SK-N-SH treated with all-trans-retinoic acid at 6 μM for 48 hours (cell line): ENCODE data around the gene ENDOV.

ENCODE experiments used
- ATAC-seq: fragments of 200-7000 bp; cut with Tn5 transposase; 3 replicates; pipeline ENCODE4 v1.9.1; 2020; ENCODE audit warnings: mild to moderate bottlenecking, moderate library complexity
- ARNTL ChIP-seq: fragments of 450-650 bp; formaldehyde crosslinking; IDR thresholded peaks from 2 replicates; pipeline ENCODE4 v1.5.0; 2020; ENCODE audit warnings: low read depth, mild to moderate bottlenecking, moderate library complexity, borderline replicate concordance
- BACH2 ChIP-seq: fragments of 250-450 bp; sonication (Bioruptor Pico); IDR thresholded peaks from 2 replicates; pipeline ENCODE4 v1.9.0; 2021; ENCODE audit warnings: mild to moderate bottlenecking, borderline replicate concordance
- ESRRG ChIP-seq: fragments of 250-450 bp; sonication (Bioruptor Pico); IDR thresholded peaks from 2 replicates; pipeline ENCODE4 v1.6.1; 2021; ENCODE audit warnings: mild to moderate bottlenecking
- GLIS3 ChIP-seq: fragments of 250-450 bp; sonication (Bioruptor Pico); IDR thresholded peaks from 2 replicates; pipeline ENCODE4 v1.5.0; 2020; ENCODE audit warnings: mild to moderate bottlenecking, moderate library complexity
- ISL1 ChIP-seq: fragments of 250-450 bp; sonication (Bioruptor Pico); IDR thresholded peaks from 2 replicates; pipeline ENCODE4 v2.1.2; 2022; ENCODE audit warnings: mild to moderate bottlenecking, moderate library complexity
- OSR1 ChIP-seq: fragments of 250-450 bp; sonication (Bioruptor Pico); IDR thresholded peaks from 2 replicates; pipeline ENCODE4 v1.8.0; 2022; ENCODE audit warnings: moderate library complexity, mild to moderate bottlenecking, inconsistent platforms
- RARB ChIP-seq: fragments of 250-450 bp; sonication (Bioruptor Pico); IDR thresholded peaks from 2 replicates; pipeline ENCODE4 v1.8.0; 2021; ENCODE audit warnings: mild to moderate bottlenecking, moderate library complexity
- SNAI2 ChIP-seq: fragments of 250-450 bp; sonication (Bioruptor Pico); IDR thresholded peaks from 2 replicates; pipeline ENCODE4 v1.5.0; 2020; ENCODE audit warnings: mild to moderate bottlenecking, moderate library complexity
- TCF4 ChIP-seq: fragments of 250-450 bp; sonication (Bioruptor Pico); IDR thresholded peaks from 2 replicates; pipeline ENCODE4 v1.8.0; 2021; ENCODE audit warnings: mild to moderate bottlenecking, moderate library complexity, borderline replicate concordance
- TOX ChIP-seq: fragments of 250-450 bp; sonication (Bioruptor Pico); IDR thresholded peaks from 2 replicates; pipeline ENCODE4 v1.8.0; 2021; ENCODE audit warnings: mild to moderate bottlenecking, moderate library complexity, borderline replicate concordance
- ZFP30 ChIP-seq: fragments of 450-650 bp; formaldehyde crosslinking; IDR thresholded peaks from 2 replicates; pipeline ENCODE4 v1.5.0; 2022; ENCODE audit warnings: mild to moderate bottlenecking, moderate library complexity
- ZNF565 ChIP-seq: fragments of 450-650 bp; formaldehyde crosslinking; conservative IDR thresholded peaks from 2 replicates; pipeline ENCODE4 v1.5.0; 2020; ENCODE audit warnings: low read depth, mild to moderate bottlenecking, moderate library complexity
- ZNF70 ChIP-seq: fragments of 450-650 bp; formaldehyde crosslinking; IDR thresholded peaks from 2 replicates; pipeline ENCODE4 v1.5.0; 2020; ENCODE audit warnings: mild to moderate bottlenecking, moderate library complexity
- ZNF8 ChIP-seq: fragments of 450-650 bp; formaldehyde crosslinking; IDR thresholded peaks from 2 replicates; pipeline ENCODE4 v1.5.0; 2020; ENCODE audit warnings: mild to moderate bottlenecking, moderate library complexity
- TF ChIP-seq, protein P1 (sequence below): fragments of 250-450 bp; sonication (Bioruptor Pico); IDR thresholded peaks from 2 replicates; pipeline ENCODE4 v1.8.0; 2021; ENCODE audit warnings: low read depth, mild to moderate bottlenecking, moderate library complexity, borderline replicate concordance
- TF ChIP-seq, protein P2 (sequence below): fragments of 250-450 bp; sonication (Bioruptor Pico); IDR thresholded peaks from 2 replicates; pipeline ENCODE4 v1.5.0; 2020; ENCODE audit warnings: mild to moderate bottlenecking, moderate library complexity
- TF ChIP-seq, protein P3 (sequence below): fragments of 250-450 bp; sonication (Bioruptor Pico); IDR thresholded peaks from 2 replicates; pipeline ENCODE4 v1.5.1; 2021; ENCODE audit warnings: mild to moderate bottlenecking, moderate library complexity
- TF ChIP-seq, protein P4 (sequence below): fragments of 250-450 bp; sonication (Bioruptor Pico); IDR thresholded peaks from 2 replicates; pipeline ENCODE4 v1.5.1; 2020; ENCODE audit warnings: low read depth, mild to moderate bottlenecking, moderate library complexity

ENDOV gene

DNA sequence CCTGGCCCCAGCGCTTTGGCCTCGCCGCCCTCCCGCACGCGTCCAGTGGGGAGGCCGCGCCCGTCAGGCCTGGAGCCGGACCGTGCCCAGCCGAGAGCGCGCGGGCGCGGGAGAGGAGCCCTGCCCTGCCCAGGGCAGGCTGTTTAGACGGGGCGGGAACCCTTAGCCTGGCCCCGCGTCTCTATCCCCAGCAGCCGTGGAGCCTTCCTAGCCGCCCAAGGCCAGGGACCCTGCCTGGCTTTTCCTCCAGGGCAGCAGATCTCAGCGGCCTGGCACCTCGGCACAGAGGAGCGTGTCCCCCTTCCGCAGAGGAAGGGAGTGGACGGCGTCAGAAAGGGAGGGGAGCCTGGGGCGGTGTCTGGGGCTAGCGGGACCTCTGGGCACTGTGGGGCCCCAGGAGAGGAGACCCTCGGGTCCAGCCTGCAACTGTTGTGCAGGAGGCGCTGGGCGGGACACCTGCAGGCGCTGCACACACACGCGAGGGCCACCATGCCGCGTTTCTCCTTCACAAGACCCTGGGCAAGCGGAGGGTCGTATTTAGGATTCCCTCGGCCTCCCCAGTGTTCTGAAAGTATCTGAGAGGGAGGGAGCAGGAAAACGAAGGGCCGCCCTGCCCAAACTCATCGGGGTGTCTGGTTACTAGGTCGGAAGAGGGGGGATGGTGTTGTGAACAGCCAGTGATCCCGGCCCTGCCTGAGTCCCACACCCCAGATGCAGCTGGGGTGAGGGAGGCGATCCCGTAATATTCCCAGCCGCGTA, 63.7 kb downstream of the ENDOV start:
- TF ChIP-seq ZNF8 = no peak
- no peak for TF ChIP-seq ZNF565 (CRISPR knock-in tag)
- TF ChIP-seq, all 23 proteins: peak for 0
- peak; percentile 5; the same call in 2 of the 3 replicates for ATAC-seq

DNA sequence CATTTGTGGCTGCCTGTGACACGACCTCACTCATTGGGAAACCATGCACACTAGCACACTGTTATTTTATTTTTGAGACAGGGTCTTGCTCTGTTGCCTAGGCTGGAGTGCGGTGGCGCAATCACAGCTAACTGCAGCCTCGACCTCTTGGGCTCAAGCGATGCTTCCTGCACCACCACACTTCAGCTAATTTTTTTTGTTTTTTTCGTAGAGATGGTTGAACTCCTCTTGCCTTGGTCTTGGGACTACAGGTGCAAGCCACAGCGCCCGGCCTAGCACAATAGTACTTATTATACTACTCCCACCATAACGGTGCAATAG, 64.2 kb downstream of the ENDOV start:
- no peak for TF ChIP-seq ISL1
- TF ChIP-seq RARB = no peak
- no peak for TF ChIP-seq TOX (CRISPR knock-in tag)
- TF ChIP-seq BACH2 = no peak
- no peak for TF ChIP-seq GLIS3 (CRISPR knock-in tag)
- TF ChIP-seq ZNF8 = no peak
- TF ChIP-seq, protein P1, sequence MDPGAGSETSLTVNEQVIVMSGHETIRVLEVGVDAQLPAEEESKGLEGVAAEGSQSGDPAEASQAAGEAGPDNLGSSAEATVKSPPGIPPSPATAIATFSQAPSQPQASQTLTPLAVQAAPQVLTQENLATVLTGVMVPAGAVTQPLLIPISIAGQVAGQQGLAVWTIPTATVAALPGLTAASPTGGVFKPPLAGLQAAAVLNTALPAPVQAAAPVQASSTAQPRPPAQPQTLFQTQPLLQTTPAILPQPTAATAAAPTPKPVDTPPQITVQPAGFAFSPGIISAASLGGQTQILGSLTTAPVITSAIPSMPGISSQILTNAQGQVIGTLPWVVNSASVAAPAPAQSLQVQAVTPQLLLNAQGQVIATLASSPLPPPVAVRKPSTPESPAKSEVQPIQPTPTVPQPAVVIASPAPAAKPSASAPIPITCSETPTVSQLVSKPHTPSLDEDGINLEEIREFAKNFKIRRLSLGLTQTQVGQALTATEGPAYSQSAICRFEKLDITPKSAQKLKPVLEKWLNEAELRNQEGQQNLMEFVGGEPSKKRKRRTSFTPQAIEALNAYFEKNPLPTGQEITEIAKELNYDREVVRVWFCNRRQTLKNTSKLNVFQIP (CRISPR knock-in tag) = no peak
- TF ChIP-seq, protein P2, sequence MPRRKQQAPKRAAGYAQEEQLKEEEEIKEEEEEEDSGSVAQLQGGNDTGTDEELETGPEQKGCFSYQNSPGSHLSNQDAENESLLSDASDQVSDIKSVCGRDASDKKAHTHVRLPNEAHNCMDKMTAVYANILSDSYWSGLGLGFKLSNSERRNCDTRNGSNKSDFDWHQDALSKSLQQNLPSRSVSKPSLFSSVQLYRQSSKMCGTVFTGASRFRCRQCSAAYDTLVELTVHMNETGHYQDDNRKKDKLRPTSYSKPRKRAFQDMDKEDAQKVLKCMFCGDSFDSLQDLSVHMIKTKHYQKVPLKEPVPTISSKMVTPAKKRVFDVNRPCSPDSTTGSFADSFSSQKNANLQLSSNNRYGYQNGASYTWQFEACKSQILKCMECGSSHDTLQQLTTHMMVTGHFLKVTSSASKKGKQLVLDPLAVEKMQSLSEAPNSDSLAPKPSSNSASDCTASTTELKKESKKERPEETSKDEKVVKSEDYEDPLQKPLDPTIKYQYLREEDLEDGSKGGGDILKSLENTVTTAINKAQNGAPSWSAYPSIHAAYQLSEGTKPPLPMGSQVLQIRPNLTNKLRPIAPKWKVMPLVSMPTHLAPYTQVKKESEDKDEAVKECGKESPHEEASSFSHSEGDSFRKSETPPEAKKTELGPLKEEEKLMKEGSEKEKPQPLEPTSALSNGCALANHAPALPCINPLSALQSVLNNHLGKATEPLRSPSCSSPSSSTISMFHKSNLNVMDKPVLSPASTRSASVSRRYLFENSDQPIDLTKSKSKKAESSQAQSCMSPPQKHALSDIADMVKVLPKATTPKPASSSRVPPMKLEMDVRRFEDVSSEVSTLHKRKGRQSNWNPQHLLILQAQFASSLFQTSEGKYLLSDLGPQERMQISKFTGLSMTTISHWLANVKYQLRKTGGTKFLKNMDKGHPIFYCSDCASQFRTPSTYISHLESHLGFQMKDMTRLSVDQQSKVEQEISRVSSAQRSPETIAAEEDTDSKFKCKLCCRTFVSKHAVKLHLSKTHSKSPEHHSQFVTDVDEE = no peak
- no peak for TF ChIP-seq ZNF565 (CRISPR knock-in tag)
- TF ChIP-seq, protein P3, sequence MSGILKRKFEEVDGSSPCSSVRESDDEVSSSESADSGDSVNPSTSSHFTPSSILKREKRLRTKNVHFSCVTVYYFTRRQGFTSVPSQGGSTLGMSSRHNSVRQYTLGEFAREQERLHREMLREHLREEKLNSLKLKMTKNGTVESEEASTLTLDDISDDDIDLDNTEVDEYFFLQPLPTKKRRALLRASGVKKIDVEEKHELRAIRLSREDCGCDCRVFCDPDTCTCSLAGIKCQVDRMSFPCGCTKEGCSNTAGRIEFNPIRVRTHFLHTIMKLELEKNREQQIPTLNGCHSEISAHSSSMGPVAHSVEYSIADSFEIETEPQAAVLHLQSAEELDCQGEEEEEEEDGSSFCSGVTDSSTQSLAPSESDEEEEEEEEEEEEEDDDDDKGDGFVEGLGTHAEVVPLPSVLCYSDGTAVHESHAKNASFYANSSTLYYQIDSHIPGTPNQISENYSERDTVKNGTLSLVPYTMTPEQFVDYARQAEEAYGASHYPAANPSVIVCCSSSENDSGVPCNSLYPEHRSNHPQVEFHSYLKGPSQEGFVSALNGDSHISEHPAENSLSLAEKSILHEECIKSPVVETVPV (CRISPR knock-in tag) = no peak
- no peak for TF ChIP-seq ZFP30 (CRISPR knock-in tag)
- TF ChIP-seq, protein P4, sequence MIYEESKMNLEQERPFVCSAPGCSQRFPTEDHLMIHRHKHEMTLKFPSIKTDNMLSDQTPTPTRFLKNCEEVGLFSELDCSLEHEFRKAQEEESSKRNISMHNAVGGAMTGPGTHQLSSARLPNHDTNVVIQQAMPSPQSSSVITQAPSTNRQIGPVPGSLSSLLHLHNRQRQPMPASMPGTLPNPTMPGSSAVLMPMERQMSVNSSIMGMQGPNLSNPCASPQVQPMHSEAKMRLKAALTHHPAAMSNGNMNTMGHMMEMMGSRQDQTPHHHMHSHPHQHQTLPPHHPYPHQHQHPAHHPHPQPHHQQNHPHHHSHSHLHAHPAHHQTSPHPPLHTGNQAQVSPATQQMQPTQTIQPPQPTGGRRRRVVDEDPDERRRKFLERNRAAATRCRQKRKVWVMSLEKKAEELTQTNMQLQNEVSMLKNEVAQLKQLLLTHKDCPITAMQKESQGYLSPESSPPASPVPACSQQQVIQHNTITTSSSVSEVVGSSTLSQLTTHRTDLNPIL (CRISPR knock-in tag) = no peak
- TF ChIP-seq ARNTL = no peak
- TF ChIP-seq SNAI2 (CRISPR knock-in tag) = no peak
- no peak for TF ChIP-seq OSR1 (CRISPR knock-in tag)
- TF ChIP-seq ESRRG (CRISPR knock-in tag) = no peak
- TF ChIP-seq TCF4 (CRISPR knock-in tag) = no peak
- ATAC-seq = no peak

DNA sequence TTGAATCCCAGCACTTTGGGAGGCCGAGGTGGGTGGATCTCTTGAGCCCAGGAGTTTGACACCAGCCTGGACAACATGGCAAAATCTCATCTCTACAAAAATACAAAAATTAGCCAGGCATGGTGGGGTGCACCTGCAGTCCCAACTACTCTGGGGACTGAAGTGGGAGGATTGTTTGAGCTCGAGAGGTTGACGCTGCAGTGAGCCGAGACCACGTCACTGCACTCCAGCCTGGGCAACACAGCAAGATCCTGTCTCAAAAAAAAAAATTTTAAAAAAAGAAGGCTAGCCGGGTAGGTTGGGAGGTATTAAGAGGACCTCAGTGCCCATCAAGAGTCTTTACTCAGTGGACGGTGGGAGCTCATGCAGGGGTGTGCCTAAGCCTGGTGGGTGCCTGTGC, 65.3 kb downstream of the ENDOV start:
- no peak for ATAC-seq
- TF ChIP-seq ZNF70 (CRISPR knock-in tag) (no peak), ISL1 (no peak)
- TF ChIP-seq, protein P2 = no peak
- TF ChIP-seq, protein P1 (CRISPR knock-in tag) = no peak
